ENCODE data around the gene RSAD2. TPM values are rescaled to one million over a fixed set of nuclear protein-coding genes. Genes with fewer than 3 reads are reported as not detected.

Gene RSAD2
- total RNA-seq, 1 experiment from 2014 or later, result not detected

DNA sequence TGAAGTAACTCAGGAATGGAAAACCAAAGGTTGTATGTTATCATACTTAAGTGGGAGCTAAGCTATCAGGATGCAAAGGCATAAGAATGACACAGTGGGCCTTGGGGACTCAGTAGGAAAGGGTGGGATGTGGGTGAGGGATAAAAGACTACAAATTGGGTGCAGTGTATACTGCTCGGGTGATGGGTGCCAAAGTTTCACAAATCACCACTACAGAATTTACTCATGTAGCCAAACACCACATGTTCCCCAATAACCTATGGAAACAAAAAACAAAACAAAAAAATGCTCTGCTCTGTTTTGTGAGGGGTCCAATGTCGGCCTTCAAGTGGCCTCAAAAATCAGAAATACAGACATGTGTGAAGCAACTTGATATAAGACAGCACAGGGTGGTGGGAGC, 30.7 kb downstream of the RSAD2 start (continued):
- TF ChIP-seq FOXJ3 (CRISPR knock-in tag; IDR thresholded peaks at IDR 0.05; ENCODE audit: borderline replicate concordance) (no peak), SP1 (CRISPR knock-in tag; conservative IDR thresholded peaks at IDR 0.05) (no peak), JUN (CRISPR knock-in tag; IDR thresholded peaks at IDR 0.05) (no peak)
- TF ChIP-seq, protein P1, sequence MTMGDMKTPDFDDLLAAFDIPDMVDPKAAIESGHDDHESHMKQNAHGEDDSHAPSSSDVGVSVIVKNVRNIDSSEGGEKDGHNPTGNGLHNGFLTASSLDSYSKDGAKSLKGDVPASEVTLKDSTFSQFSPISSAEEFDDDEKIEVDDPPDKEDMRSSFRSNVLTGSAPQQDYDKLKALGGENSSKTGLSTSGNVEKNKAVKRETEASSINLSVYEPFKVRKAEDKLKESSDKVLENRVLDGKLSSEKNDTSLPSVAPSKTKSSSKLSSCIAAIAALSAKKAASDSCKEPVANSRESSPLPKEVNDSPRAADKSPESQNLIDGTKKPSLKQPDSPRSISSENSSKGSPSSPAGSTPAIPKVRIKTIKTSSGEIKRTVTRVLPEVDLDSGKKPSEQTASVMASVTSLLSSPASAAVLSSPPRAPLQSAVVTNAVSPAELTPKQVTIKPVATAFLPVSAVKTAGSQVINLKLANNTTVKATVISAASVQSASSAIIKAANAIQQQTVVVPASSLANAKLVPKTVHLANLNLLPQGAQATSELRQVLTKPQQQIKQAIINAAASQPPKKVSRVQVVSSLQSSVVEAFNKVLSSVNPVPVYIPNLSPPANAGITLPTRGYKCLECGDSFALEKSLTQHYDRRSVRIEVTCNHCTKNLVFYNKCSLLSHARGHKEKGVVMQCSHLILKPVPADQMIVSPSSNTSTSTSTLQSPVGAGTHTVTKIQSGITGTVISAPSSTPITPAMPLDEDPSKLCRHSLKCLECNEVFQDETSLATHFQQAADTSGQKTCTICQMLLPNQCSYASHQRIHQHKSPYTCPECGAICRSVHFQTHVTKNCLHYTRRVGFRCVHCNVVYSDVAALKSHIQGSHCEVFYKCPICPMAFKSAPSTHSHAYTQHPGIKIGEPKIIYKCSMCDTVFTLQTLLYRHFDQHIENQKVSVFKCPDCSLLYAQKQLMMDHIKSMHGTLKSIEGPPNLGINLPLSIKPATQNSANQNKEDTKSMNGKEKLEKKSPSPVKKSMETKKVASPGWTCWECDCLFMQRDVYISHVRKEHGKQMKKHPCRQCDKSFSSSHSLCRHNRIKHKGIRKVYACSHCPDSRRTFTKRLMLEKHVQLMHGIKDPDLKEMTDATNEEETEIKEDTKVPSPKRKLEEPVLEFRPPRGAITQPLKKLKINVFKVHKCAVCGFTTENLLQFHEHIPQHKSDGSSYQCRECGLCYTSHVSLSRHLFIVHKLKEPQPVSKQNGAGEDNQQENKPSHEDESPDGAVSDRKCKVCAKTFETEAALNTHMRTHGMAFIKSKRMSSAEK (CRISPR knock-in tag; IDR thresholded peaks at IDR 0.05; ENCODE audit: borderline replicate concordance), result no peak
- TF ChIP-seq, protein P2, sequence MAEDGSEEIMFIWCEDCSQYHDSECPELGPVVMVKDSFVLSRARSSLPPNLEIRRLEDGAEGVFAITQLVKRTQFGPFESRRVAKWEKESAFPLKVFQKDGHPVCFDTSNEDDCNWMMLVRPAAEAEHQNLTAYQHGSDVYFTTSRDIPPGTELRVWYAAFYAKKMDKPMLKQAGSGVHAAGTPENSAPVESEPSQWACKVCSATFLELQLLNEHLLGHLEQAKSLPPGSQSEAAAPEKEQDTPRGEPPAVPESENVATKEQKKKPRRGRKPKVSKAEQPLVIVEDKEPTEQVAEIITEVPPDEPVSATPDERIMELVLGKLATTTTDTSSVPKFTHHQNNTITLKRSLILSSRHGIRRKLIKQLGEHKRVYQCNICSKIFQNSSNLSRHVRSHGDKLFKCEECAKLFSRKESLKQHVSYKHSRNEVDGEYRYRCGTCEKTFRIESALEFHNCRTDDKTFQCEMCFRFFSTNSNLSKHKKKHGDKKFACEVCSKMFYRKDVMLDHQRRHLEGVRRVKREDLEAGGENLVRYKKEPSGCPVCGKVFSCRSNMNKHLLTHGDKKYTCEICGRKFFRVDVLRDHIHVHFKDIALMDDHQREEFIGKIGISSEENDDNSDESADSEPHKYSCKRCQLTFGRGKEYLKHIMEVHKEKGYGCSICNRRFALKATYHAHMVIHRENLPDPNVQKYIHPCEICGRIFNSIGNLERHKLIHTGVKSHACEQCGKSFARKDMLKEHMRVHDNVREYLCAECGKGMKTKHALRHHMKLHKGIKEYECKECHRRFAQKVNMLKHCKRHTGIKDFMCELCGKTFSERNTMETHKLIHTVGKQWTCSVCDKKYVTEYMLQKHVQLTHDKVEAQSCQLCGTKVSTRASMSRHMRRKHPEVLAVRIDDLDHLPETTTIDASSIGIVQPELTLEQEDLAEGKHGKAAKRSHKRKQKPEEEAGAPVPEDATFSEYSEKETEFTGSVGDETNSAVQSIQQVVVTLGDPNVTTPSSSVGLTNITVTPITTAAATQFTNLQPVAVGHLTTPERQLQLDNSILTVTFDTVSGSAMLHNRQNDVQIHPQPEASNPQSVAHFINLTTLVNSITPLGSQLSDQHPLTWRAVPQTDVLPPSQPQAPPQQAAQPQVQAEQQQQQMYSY (CRISPR knock-in tag; IDR thresholded peaks at IDR 0.05), result no peak

DNA sequence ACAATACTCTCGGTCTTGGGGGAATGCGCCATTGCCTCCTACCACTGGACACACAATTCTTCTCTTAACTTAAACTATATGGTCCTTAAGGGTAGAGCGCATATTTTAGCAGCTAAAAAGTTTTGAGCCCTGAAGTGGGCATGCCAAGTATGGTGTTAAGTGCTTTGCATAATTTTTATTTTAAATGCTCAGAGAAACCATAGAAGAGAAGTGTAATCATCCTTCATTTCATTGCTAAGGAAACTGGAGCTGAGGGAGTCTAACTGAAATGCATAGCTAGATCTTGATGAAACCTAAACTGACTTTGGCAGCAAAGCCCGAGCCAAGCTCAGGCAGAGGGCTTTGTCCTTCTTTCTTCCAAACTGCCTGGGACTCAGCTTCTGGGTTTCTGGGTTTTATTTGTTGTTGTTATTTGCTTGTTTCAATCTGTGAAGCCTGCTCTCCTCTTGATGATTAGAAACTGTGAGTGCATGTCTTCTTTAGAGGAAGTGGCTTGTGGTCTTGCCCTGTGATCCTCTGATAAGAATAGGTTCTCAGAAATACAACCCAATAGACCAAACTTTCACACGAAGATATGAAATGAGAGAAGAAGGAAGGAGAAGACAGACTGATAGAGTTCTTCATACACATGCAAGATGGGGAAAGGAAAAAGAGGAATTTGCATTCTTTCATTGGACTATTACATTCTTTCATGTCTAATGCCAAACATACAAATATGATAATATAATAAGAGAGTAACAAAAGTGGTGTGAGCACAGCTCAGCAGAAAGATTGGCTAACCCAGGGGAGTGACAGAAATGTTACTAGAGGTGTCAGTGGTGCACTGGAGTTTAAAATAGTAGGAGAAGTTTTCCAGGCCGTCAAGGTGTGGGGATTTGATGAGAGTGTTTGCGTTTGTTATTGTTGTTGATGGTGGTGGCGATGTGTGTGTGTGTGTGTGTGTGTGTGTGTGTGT, 32.1 kb downstream of the RSAD2 start:
- Mint-ChIP-seq H3K27ac (no peak overlapping the region), H3K4me1 (peaks cover under 1% of the 10 kb centered on the region), H3K4me3 (no peak overlapping the region), H3K36me3 (no peaks in the 10 kb centered on the region), H3K27me3 (ENCODE audit: low read depth) (peaks cover 8% of the 10 kb centered on the region), H3K9me3 (peaks cover 11% of the 10 kb centered on the region; the same call in 1 of the 2 replicates)
- ChIA-PET POLR2A (no interaction called here), CTCF (interaction anchor here (1.5 kb wide), 1 partner anchor 13 kb away, joined by 4 read pairs; no protein-coding TSS in a partner anchor)
- no peak for DNase-seq (ENCODE audit: low spot score)
- TF ChIP-seq, protein P3, sequence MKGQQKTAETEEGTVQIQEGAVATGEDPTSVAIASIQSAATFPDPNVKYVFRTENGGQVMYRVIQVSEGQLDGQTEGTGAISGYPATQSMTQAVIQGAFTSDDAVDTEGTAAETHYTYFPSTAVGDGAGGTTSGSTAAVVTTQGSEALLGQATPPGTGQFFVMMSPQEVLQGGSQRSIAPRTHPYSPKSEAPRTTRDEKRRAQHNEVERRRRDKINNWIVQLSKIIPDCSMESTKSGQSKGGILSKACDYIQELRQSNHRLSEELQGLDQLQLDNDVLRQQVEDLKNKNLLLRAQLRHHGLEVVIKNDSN (CRISPR knock-in tag; IDR thresholded peaks at IDR 0.05), result no peak
- TF ChIP-seq EMX1 (CRISPR knock-in tag; IDR thresholded peaks at IDR 0.05) (no peak), JUN (CRISPR knock-in tag; IDR thresholded peaks at IDR 0.05) (no peak), GRHL2 (CRISPR knock-in tag; IDR thresholded peaks at IDR 0.05; ENCODE audit: insufficient replicate concordance, severe bottlenecking) (no peak), ETV6 (CRISPR knock-in tag; IDR thresholded peaks at IDR 0.05) (no peak), ZNF671 (CRISPR knock-in tag; IDR thresholded peaks at IDR 0.05) (no peak), ZNF396 (CRISPR knock-in tag; IDR thresholded peaks at IDR 0.05; ENCODE audit: borderline replicate concordance) (no peak), CBFB (CRISPR knock-in tag; IDR thresholded peaks at IDR 0.05; ENCODE audit: low read depth) (no peak), MYBL2 (CRISPR knock-in tag; IDR thresholded peaks at IDR 0.05) (no peak), SP1 (CRISPR knock-in tag; conservative IDR thresholded peaks at IDR 0.05) (no peak), SOX15 (CRISPR knock-in tag; IDR thresholded peaks at IDR 0.05) (no peak), HMGA2 (CRISPR knock-in tag; IDR thresholded peaks at IDR 0.05) (no peak), NFATC4 (CRISPR knock-in tag; IDR thresholded peaks at IDR 0.05) (no peak), ZNF138 (CRISPR knock-in tag; conservative IDR thresholded peaks at IDR 0.05) (no peak)
- TF ChIP-seq, protein P4, sequence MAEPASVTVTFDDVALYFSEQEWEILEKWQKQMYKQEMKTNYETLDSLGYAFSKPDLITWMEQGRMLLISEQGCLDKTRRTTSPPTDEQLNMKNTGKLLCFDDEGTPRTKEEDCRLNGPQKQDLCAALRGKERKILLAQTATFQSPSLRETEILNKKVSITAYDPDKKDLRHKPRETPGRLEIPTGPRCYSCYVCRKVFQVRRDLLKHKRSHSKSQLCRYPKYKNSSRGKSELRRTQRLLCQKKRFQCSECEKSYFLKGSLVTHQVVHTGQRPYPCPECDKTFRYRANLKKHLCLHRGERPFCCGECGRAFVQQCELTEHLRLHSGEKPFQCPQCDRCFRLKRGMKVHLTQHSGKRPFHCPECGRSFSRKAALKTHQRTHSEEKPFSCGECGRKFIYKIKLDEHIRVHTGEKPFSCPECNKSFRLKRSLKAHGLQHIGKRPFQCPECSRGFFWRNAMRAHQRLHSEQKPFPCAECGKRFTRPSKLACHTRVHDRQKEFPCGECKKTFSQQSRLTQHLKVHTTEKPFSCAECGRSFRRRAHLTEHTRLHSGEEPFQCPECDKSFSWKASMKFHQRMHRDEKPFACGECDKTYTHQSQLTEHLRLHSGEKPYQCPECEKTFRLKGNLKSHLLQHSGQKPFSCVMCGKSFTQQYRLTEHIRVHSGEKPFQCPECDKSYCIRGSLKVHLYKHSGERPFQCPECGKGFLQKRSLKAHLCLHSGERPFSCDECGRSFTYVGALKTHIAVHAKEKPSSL (CRISPR knock-in tag; conservative IDR thresholded peaks at IDR 0.05), result no peak
- TF ChIP-seq, protein P5, sequence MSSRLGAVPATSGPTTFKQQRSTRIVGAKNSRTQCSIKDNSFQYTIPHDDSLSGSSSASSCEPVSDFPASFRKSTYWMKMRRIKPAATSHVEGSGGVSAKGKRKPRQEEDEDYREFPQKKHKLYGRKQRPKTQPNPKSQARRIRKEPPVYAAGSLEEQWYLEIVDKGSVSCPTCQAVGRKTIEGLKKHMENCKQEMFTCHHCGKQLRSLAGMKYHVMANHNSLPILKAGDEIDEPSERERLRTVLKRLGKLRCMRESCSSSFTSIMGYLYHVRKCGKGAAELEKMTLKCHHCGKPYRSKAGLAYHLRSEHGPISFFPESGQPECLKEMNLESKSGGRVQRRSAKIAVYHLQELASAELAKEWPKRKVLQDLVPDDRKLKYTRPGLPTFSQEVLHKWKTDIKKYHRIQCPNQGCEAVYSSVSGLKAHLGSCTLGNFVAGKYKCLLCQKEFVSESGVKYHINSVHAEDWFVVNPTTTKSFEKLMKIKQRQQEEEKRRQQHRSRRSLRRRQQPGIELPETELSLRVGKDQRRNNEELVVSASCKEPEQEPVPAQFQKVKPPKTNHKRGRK (CRISPR knock-in tag; IDR thresholded peaks at IDR 0.05; ENCODE audit: borderline replicate concordance), result no peak
- ATAC-seq, result no peak

Measured in WTC11 (cell line).